Measurements from ENCODE around the gene CD200. TPM values are rescaled to one million over a fixed set of nuclear protein-coding genes. Genes with fewer than 3 reads are reported as not detected.

CD200 gene
- total and polyA plus RNA-seq, 4 donors: 0.10 to 0.28 (median 0.20) TPM

DNA sequence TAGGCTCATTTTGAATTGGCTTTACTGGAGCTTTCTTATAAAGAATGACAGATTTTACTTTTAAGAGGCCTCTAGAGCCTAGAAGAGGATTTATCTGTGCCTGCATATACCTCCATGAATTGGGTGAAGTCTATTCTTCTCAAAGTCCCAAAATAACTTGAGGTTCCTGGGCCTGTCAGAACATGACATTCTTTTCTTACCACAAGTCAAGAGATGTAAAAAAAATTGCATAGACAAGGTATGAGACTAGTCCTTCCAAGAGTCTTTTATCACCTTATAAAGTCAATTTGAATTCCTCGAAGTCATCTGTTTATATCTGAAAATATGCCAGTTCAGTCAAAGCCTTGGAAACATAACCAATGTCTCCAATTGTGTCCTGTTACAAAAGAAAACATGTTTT, 17.2 kb upstream of the CD200 start:
- Histone ChIP-seq H3K4me3 (ENCODE audit: low read depth in 1 of 3, low read length in 3 of 3) (no peak overlapping the region), H3K9ac (ENCODE audit: low read depth in 1 of 2, low read length in 2 of 2) (no peak overlapping the region), H3K27me3 (ENCODE audit: control insufficient read depth in 4 of 4, insufficient read depth in 4 of 4, low read length in 3 of 4) (no peaks in the 10 kb centered on the region), H3K9me3 (ENCODE audit: control insufficient read depth in 4 of 4, low read length in 3 of 4) (no peaks in the 10 kb centered on the region), H3K36me3 (ENCODE audit: control insufficient read depth in 4 of 4, insufficient read depth in 3 of 4, low read depth in 1 of 4, low read length in 3 of 4) (no peaks in the 10 kb centered on the region), H3K27ac (ENCODE audit: low read depth in 1 of 2, low read length in 2 of 2) (no peak overlapping the region), H3K4me1 (ENCODE audit: control insufficient read depth in 4 of 4, insufficient read depth in 4 of 4, low read length in 3 of 4) (no peaks in the 10 kb centered on the region)
- 46% methylated on average over 1 of the region's 1 CpG for WGBS
- no peak for DNase-seq (ENCODE audit: low spot score)
- TF ChIP-seq HNF4G (IDR thresholded peaks at IDR 0.05): no peak
- TF ChIP-seq NR2F2 (IDR thresholded peaks at IDR 0.05): no peak
- TF ChIP-seq SP1 (IDR thresholded peaks at IDR 0.05): no peak
- no peak for TF ChIP-seq YY1 (IDR thresholded peaks at IDR 0.05)
- no peak for TF ChIP-seq RAD21 (IDR thresholded peaks at IDR 0.05)
- no peak for TF ChIP-seq HNF4A (conservative IDR thresholded peaks at IDR 0.05)
- TF ChIP-seq, protein P1, sequence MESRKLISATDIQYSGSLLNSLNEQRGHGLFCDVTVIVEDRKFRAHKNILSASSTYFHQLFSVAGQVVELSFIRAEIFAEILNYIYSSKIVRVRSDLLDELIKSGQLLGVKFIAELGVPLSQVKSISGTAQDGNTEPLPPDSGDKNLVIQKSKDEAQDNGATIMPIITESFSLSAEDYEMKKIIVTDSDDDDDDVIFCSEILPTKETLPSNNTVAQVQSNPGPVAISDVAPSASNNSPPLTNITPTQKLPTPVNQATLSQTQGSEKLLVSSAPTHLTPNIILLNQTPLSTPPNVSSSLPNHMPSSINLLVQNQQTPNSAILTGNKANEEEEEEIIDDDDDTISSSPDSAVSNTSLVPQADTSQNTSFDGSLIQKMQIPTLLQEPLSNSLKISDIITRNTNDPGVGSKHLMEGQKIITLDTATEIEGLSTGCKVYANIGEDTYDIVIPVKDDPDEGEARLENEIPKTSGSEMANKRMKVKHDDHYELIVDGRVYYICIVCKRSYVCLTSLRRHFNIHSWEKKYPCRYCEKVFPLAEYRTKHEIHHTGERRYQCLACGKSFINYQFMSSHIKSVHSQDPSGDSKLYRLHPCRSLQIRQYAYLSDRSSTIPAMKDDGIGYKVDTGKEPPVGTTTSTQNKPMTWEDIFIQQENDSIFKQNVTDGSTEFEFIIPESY (IDR thresholded peaks at IDR 0.05): no peak
- TF ChIP-seq, protein P2, sequence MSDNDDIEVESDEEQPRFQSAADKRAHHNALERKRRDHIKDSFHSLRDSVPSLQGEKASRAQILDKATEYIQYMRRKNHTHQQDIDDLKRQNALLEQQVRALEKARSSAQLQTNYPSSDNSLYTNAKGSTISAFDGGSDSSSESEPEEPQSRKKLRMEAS (IDR thresholded peaks at IDR 0.05): no peak

DNA sequence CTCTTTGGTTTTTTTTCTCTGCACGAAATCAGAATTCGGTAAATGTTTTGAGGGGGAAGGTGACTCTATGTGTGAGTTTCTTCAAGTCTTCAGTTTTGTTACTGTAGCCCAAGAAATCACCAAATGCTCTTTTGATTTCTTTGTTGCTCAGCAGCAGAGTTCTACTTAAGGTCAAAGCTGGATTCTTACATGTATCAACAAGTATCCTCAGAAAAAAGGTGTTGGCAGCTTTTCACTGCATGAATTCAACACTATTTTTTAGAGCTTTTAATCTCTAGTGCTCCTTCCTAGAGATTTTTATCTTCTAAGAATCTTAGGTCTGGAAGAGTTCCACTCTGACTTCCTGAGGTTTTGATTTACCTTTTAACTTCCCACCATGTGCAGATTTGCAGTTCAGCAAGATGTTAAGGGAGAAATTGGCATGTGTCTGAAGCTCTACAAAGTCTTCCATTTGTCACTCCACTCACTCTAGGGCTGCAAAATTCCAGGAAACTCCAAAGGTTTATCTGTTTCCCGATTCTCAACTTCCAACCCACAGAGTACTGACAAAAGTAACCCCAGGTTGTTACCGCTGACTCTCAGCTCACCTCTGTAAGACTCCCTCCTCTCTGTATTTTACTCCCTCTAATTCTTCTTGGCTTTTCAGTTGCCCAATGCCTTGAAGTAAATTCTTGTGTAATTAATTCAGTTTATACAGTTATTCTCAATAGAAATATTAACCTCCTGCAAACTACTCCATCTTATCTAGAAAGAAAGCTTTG, 13.3 kb upstream of the CD200 start:
- H3K27ac ChIP-seq (ENCODE audit: low read depth in 1 of 2, low read length in 2 of 2): no peak overlapping the region
- DNase-seq (ENCODE audit: low spot score): no peak
- no peaks in the 10 kb centered on the region for H3K36me3 ChIP-seq (ENCODE audit: control insufficient read depth in 4 of 4, insufficient read depth in 3 of 4, low read depth in 1 of 4, low read length in 3 of 4)
- H3K9me3 ChIP-seq (ENCODE audit: control insufficient read depth in 4 of 4, low read length in 3 of 4): no peaks in the 10 kb centered on the region
- 65% methylated on average over 4 of the region's 4 CpGs for WGBS
- TF ChIP-seq SP1 (IDR thresholded peaks at IDR 0.05) (no peak), FOXA1 (IDR thresholded peaks at IDR 0.05) (no peak), JUND (IDR thresholded peaks at IDR 0.05) (no peak), RAD21 (IDR thresholded peaks at IDR 0.05) (no peak), TAF1 (conservative IDR thresholded peaks at IDR 0.05) (no peak), RXRA (IDR thresholded peaks at IDR 0.05) (no peak)
- TF ChIP-seq, protein P1 (IDR thresholded peaks at IDR 0.05): no peak
- TF ChIP-seq, protein P2 (IDR thresholded peaks at IDR 0.05): no peak
- H3K4me3 ChIP-seq (ENCODE audit: low read depth in 1 of 3, low read length in 3 of 3): no peak overlapping the region
- peaks cover 0 to 6% (median 3%) of the 10 kb centered on the region in 4 donors for H3K27me3 ChIP-seq (ENCODE audit: control insufficient read depth in 4 of 4, insufficient read depth in 4 of 4, low read length in 3 of 4)
- no peak overlapping the region for H3K9ac ChIP-seq (ENCODE audit: low read depth in 1 of 2, low read length in 2 of 2)
- no peaks in the 10 kb centered on the region for H3K4me1 ChIP-seq (ENCODE audit: control insufficient read depth in 4 of 4, insufficient read depth in 4 of 4, low read length in 3 of 4)

DNA sequence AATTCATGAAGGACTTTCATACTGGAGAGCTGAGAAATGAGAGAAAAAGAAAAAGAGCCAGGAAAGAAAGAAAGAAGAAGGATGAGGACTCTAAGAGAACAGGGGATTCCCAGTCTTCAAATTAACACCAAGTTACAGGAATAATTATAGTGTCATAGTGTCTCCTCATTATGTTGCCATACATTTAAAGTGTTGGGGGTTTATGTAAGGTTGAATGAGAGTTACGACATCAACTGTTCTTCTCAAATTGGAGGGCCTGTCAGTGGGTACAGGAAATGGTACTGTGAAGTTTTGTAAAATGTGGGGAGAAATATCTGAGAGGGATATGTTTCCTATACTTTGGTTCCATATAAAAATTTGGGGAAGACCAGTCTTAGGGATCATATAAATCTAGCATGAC, 12.3 kb upstream of the CD200 start:
- DNase-seq (ENCODE audit: low spot score): no peak
- Histone ChIP-seq H3K27me3 (ENCODE audit: control insufficient read depth in 4 of 4, insufficient read depth in 4 of 4, low read length in 3 of 4) (peaks cover 0 to 6% (median 3%) of the 10 kb centered on the region in 4 donors), H3K27ac (ENCODE audit: low read depth in 1 of 2, low read length in 2 of 2) (no peak overlapping the region), H3K36me3 (ENCODE audit: control insufficient read depth in 4 of 4, insufficient read depth in 3 of 4, low read depth in 1 of 4, low read length in 3 of 4) (no peaks in the 10 kb centered on the region), H3K4me3 (ENCODE audit: low read depth in 1 of 3, low read length in 3 of 3) (no peak overlapping the region), H3K4me1 (ENCODE audit: control insufficient read depth in 4 of 4, insufficient read depth in 4 of 4, low read length in 3 of 4) (no peaks in the 10 kb centered on the region), H3K9ac (ENCODE audit: low read depth in 1 of 2, low read length in 2 of 2) (no peak overlapping the region), H3K9me3 (ENCODE audit: control insufficient read depth in 4 of 4, low read length in 3 of 4) (no peaks in the 10 kb centered on the region)
- TF ChIP-seq JUND (IDR thresholded peaks at IDR 0.05): no peak
- TF ChIP-seq, protein P1 (IDR thresholded peaks at IDR 0.05): no peak
- TF ChIP-seq NR2F2 (IDR thresholded peaks at IDR 0.05): no peak
- no peak for TF ChIP-seq FOXA2 (IDR thresholded peaks at IDR 0.05)
- no peak for TF ChIP-seq SP1 (IDR thresholded peaks at IDR 0.05)
- TF ChIP-seq FOXA1 (IDR thresholded peaks at IDR 0.05): no peak
- TF ChIP-seq, protein P3, sequence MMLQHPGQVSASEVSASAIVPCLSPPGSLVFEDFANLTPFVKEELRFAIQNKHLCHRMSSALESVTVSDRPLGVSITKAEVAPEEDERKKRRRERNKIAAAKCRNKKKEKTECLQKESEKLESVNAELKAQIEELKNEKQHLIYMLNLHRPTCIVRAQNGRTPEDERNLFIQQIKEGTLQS (IDR thresholded peaks at IDR 0.05): no peak
- no peak for TF ChIP-seq GABPA (IDR thresholded peaks at IDR 0.05 in 1 of 2, conservative IDR thresholded peaks at IDR 0.05 in 1 of 2)
- TF ChIP-seq EGR1 (IDR thresholded peaks at IDR 0.05; ENCODE audit: low read depth in 2 of 2): no peak
- no peak for TF ChIP-seq YY1 (IDR thresholded peaks at IDR 0.05)
- TF ChIP-seq HNF4A (conservative IDR thresholded peaks at IDR 0.05): no peak
- TF ChIP-seq TAF1 (conservative IDR thresholded peaks at IDR 0.05): no peak
- TF ChIP-seq, protein P2 (IDR thresholded peaks at IDR 0.05): no peak
- 83% methylated on average over 1 of the region's 1 CpG for WGBS
